ENCODE results near the gene LMBRD2.

LMBRD2 gene

GRCh38 chr5:36068751-36069281, 82.9 kb downstream of the LMBRD2 start:
- Histone ChIP-seq H3K27me3 (ENCODE audit: control insufficient read depth in 1 of 2, insufficient read depth in 2 of 2, low read length in 2 of 2) (peaks cover 6 to 7% of the 10 kb centered on the region in 2 donors), H3K9ac (ENCODE audit: low read length in 2 of 2) (no peak overlapping the region), H3K27ac (ENCODE audit: low read length) (no peak overlapping the region), H3K4me1 (ENCODE audit: control insufficient read depth, insufficient read depth, low read length) (no peaks in the 10 kb centered on the region), H3K4me3 (ENCODE audit: low read length in 2 of 2) (no peak overlapping the region), H3K36me3 (ENCODE audit: control insufficient read depth in 2 of 2, insufficient read depth in 2 of 2, low read length in 2 of 2) (no peaks in the 10 kb centered on the region), H3K9me3 (ENCODE audit: control insufficient read depth in 2 of 2, low read length in 2 of 2) (no peaks in the 10 kb centered on the region)

GRCh38 chr5:36066540-36067210, 85.0 kb downstream of the LMBRD2 start, which contains the start of gene UGT3A2:
UGT3A2 (minus strand) TSS chr5:36066882; CDS start chr5:36066789, 93 bp downstream.
- Histone ChIP-seq H3K4me3 (ENCODE audit: low read length in 2 of 2) (no peak within 1 kb of the TSS), H3K27ac (ENCODE audit: low read length) (no peak within 1 kb of the TSS), H3K9ac (ENCODE audit: low read length in 2 of 2) (no peak within 1 kb of the TSS)

GRCh38 chr5:36066001-36066539, 85.6 kb downstream of the LMBRD2 start:
- H3K27ac ChIP-seq (ENCODE audit: low read length) = no peak overlapping the region
- H3K36me3 ChIP-seq (ENCODE audit: control insufficient read depth in 2 of 2, insufficient read depth in 2 of 2, low read length in 2 of 2) = no peaks in the 10 kb centered on the region
- H3K27me3 ChIP-seq (ENCODE audit: control insufficient read depth in 1 of 2, insufficient read depth in 2 of 2, low read length in 2 of 2) = peaks cover 3 to 7% of the 10 kb centered on the region in 2 donors
- no peak overlapping the region for H3K9ac ChIP-seq (ENCODE audit: low read length in 2 of 2)
- no peak overlapping the region for H3K4me3 ChIP-seq (ENCODE audit: low read length in 2 of 2)
- H3K4me1 ChIP-seq (ENCODE audit: control insufficient read depth, insufficient read depth, low read length) = no peaks in the 10 kb centered on the region
- H3K9me3 ChIP-seq (ENCODE audit: control insufficient read depth in 2 of 2, low read length in 2 of 2) = no peaks in the 10 kb centered on the region

More at GRCh38 chr5:36066540-36067210, 85.0 kb downstream of the LMBRD2 start, which contains the start of gene UGT3A2:
- no peaks in the 10 kb centered on the region for H3K4me1 ChIP-seq (ENCODE audit: control insufficient read depth, insufficient read depth, low read length)
- no peaks in the 10 kb centered on the region for H3K36me3 ChIP-seq (ENCODE audit: control insufficient read depth in 2 of 2, insufficient read depth in 2 of 2, low read length in 2 of 2)
- H3K27me3 ChIP-seq (ENCODE audit: control insufficient read depth in 1 of 2, insufficient read depth in 2 of 2, low read length in 2 of 2) = peaks cover 4 to 7% of the 10 kb centered on the region in 2 donors
- no peaks in the 10 kb centered on the region for H3K9me3 ChIP-seq (ENCODE audit: control insufficient read depth in 2 of 2, low read length in 2 of 2)

GRCh38 chr5:36060420-36060887, 91.2 kb downstream of the LMBRD2 start:
- Histone ChIP-seq H3K36me3 (ENCODE audit: control insufficient read depth in 2 of 2, insufficient read depth in 2 of 2, low read length in 2 of 2) (no peaks in the 10 kb centered on the region), H3K4me1 (ENCODE audit: control insufficient read depth, insufficient read depth, low read length) (peaks cover 3% of the 10 kb centered on the region), H3K9ac (ENCODE audit: low read length in 2 of 2) (no peak overlapping the region), H3K4me3 (ENCODE audit: low read length in 2 of 2) (no peak overlapping the region), H3K27ac (ENCODE audit: low read length) (no peak overlapping the region), H3K27me3 (ENCODE audit: control insufficient read depth in 1 of 2, insufficient read depth in 2 of 2, low read length in 2 of 2) (no peaks in the 10 kb centered on the region), H3K9me3 (ENCODE audit: control insufficient read depth in 2 of 2, low read length in 2 of 2) (no peaks in the 10 kb centered on the region)

GRCh38 chr5:36059571-36060419, 91.9 kb downstream of the LMBRD2 start:
- H3K27me3 ChIP-seq (ENCODE audit: control insufficient read depth in 1 of 2, insufficient read depth in 2 of 2, low read length in 2 of 2) = no peaks in the 10 kb centered on the region
- no peak overlapping the region for H3K27ac ChIP-seq (ENCODE audit: low read length)
- no peak overlapping the region for H3K4me3 ChIP-seq (ENCODE audit: low read length in 2 of 2)
- no peak overlapping the region for H3K9ac ChIP-seq (ENCODE audit: low read length in 2 of 2)
- H3K4me1 ChIP-seq (ENCODE audit: control insufficient read depth, insufficient read depth, low read length) = peaks cover 3% of the 10 kb centered on the region
- H3K9me3 ChIP-seq (ENCODE audit: control insufficient read depth in 2 of 2, low read length in 2 of 2) = no peaks in the 10 kb centered on the region
- H3K36me3 ChIP-seq (ENCODE audit: control insufficient read depth in 2 of 2, insufficient read depth in 2 of 2, low read length in 2 of 2) = no peaks in the 10 kb centered on the region

GRCh38 chr5:36058776-36059175, 92.9 kb downstream of the LMBRD2 start:
- H3K36me3 ChIP-seq (ENCODE audit: control insufficient read depth in 2 of 2, insufficient read depth in 2 of 2, low read length in 2 of 2) = no peaks in the 10 kb centered on the region
- peaks cover 3% of the 10 kb centered on the region for H3K4me1 ChIP-seq (ENCODE audit: control insufficient read depth, insufficient read depth, low read length)
- no peak overlapping the region for H3K9ac ChIP-seq (ENCODE audit: low read length in 2 of 2)
- no peaks in the 10 kb centered on the region for H3K9me3 ChIP-seq (ENCODE audit: control insufficient read depth in 2 of 2, low read length in 2 of 2)
- H3K27me3 ChIP-seq (ENCODE audit: control insufficient read depth in 1 of 2, insufficient read depth in 2 of 2, low read length in 2 of 2) = no peaks in the 10 kb centered on the region
- no peak overlapping the region for H3K4me3 ChIP-seq (ENCODE audit: low read length in 2 of 2)
- no peak overlapping the region for H3K27ac ChIP-seq (ENCODE audit: low read length)

GRCh38 chr5:36057386-36057785, 94.3 kb downstream of the LMBRD2 start:
- no peaks in the 10 kb centered on the region for H3K27me3 ChIP-seq (ENCODE audit: control insufficient read depth in 1 of 2, insufficient read depth in 2 of 2, low read length in 2 of 2)
- H3K9ac ChIP-seq (ENCODE audit: low read length in 2 of 2) = no peak overlapping the region
- peaks cover 3% of the 10 kb centered on the region for H3K4me1 ChIP-seq (ENCODE audit: control insufficient read depth, insufficient read depth, low read length)
- no peak overlapping the region for H3K4me3 ChIP-seq (ENCODE audit: low read length in 2 of 2)
- H3K36me3 ChIP-seq (ENCODE audit: control insufficient read depth in 2 of 2, insufficient read depth in 2 of 2, low read length in 2 of 2) = no peaks in the 10 kb centered on the region
- H3K9me3 ChIP-seq (ENCODE audit: control insufficient read depth in 2 of 2, low read length in 2 of 2) = no peaks in the 10 kb centered on the region
- no peak overlapping the region for H3K27ac ChIP-seq (ENCODE audit: low read length)

GRCh38 chr5:36056422-36056821, 95.3 kb downstream of the LMBRD2 start:
- H3K4me1 ChIP-seq (ENCODE audit: control insufficient read depth, insufficient read depth, low read length) = peaks cover 3% of the 10 kb centered on the region
- no peak overlapping the region for H3K4me3 ChIP-seq (ENCODE audit: low read length in 2 of 2)
- no peaks in the 10 kb centered on the region for H3K27me3 ChIP-seq (ENCODE audit: control insufficient read depth in 1 of 2, insufficient read depth in 2 of 2, low read length in 2 of 2)
- no peak overlapping the region for H3K9ac ChIP-seq (ENCODE audit: low read length in 2 of 2)
- no peak overlapping the region for H3K27ac ChIP-seq (ENCODE audit: low read length)
- no peaks in the 10 kb centered on the region for H3K36me3 ChIP-seq (ENCODE audit: control insufficient read depth in 2 of 2, insufficient read depth in 2 of 2, low read length in 2 of 2)
- H3K9me3 ChIP-seq (ENCODE audit: control insufficient read depth in 2 of 2, low read length in 2 of 2) = no peaks in the 10 kb centered on the region

GRCh38 chr5:36055984-36056383, 95.7 kb downstream of the LMBRD2 start:
- Histone ChIP-seq H3K4me3 (ENCODE audit: low read length in 2 of 2) (no peak overlapping the region), H3K9me3 (ENCODE audit: control insufficient read depth in 2 of 2, low read length in 2 of 2) (no peaks in the 10 kb centered on the region), H3K4me1 (ENCODE audit: control insufficient read depth, insufficient read depth, low read length) (peaks cover 3% of the 10 kb centered on the region), H3K27ac (ENCODE audit: low read length) (no peak overlapping the region), H3K9ac (ENCODE audit: low read length in 2 of 2) (no peak overlapping the region), H3K27me3 (ENCODE audit: control insufficient read depth in 1 of 2, insufficient read depth in 2 of 2, low read length in 2 of 2) (no peaks in the 10 kb centered on the region), H3K36me3 (ENCODE audit: control insufficient read depth in 2 of 2, insufficient read depth in 2 of 2, low read length in 2 of 2) (no peaks in the 10 kb centered on the region)

- Histone ChIP-seq H3K4me1 (ENCODE audit: control insufficient read depth, insufficient read depth, low read length) (peaks cover 2% of the 10 kb centered on the region), H3K4me3 (ENCODE audit: low read length in 2 of 2) (no peak overlapping the region), H3K27ac (ENCODE audit: low read length) (no peak overlapping the region), H3K9me3 (ENCODE audit: control insufficient read depth in 2 of 2, low read length in 2 of 2) (no peaks in the 10 kb centered on the region), H3K9ac (ENCODE audit: low read length in 2 of 2) (no peak overlapping the region), H3K27me3 (ENCODE audit: control insufficient read depth in 1 of 2, insufficient read depth in 2 of 2, low read length in 2 of 2) (no peaks in the 10 kb centered on the region), H3K36me3 (ENCODE audit: control insufficient read depth in 2 of 2, insufficient read depth in 2 of 2, low read length in 2 of 2) (no peaks in the 10 kb centered on the region)
Observed at GRCh38 chr5:36054647-36055046, 97.0 kb downstream of the LMBRD2 start.
